GM12874 (cell line): ENCODE measurements around the gene CAMKMT.

ENCODE experiments used
- CTCF ChIP-seq: IDR thresholded peaks from 2 replicates; pipeline ENCODE4 v1.5.1; 2011; ENCODE audit warnings: low read depth, mild to moderate bottlenecking, control low read depth, low read length, moderate library complexity; ENCODE audit not compliant: insufficient read depth

Gene CAMKMT

GRCh38 chr2:44740678-44741077 lies 378.9 kb downstream of the CAMKMT start:
- no peak for TF ChIP-seq CTCF

GRCh38 chr2:44741507-44741906 lies 379.8 kb downstream of the CAMKMT start:
- no peak for TF ChIP-seq CTCF

DNA sequence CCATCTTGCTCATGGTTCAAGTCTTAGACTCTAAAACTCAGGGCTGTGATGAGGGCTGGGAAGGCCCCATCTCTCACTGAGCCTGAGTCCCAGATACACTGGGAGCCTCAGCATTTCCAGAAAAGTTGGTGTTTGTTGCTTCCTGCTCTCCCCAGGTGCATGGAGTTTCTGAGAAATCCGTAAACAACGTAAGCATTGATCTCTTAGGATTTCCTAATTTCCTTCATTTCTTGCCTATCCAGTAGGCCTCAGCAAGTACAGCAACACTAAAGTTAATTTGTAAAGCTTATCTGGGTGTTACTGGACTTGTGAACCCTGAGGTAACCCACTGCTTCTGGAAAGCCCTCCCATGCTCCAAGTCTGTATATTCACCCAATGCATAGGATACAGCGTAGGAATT lies 380.3 kb downstream of the CAMKMT start:
- no peak for TF ChIP-seq CTCF

DNA sequence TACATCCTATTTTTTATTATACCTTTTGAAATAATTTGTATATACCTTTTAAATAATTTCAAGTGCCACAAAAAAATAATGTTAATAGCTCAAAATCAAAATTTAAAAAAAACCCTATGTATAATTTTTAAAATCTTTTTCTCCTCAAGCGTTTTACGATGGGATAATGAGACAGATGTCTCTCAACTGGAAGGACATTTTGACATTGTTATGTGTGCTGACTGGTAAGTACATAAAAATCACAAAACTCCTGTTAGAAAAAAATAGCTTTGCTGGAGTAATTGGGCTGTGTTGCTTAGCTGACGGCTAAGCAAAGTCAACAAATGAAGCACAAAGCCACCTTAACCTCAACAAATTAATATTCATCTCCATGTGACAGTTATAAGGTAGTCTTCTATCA lies 381.7 kb downstream of the CAMKMT start:
- TF ChIP-seq CTCF, result no peak

DNA sequence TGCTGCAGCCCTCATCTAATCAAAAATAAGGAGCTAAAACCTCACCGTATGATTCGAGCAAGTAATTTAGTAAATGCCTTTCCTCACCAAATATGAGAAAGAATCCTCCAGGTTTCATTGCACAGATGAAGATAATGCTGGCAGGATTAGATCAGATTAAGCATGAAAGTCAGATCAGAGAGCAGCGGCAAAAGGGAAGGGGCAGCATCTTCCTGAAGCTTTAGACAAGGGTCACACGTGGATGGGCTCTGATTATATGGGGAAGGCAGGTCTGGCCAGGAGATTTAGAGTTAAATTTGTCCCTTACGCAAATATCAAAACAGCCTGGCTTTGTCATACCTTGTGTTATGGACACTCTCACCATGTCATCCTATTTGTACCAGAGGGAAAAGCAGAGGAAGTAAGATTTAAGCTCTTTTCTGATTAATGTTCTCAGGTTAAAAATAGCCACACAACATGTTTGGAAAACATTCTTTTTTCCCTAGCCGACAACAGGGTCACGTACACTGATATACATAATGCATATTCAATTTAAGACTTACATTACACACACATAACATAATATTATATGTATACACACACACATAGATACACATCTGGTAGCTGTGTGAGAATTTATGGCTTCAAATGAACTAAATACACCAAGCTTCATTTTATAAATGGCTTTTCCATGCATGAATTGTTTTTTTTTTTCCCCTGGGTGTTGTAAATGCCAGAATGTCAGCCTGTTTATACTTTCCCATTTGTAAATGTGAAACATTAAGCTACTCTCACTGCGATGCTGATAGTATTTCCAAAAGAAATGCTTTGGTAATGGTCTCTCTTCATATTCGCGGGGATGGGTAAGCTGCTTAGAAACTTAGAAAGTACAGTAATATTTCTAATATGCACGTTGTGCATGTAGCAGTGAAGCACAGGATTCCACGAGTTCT lies 383.5 kb downstream of the CAMKMT start:
- no peak for TF ChIP-seq CTCF

DNA sequence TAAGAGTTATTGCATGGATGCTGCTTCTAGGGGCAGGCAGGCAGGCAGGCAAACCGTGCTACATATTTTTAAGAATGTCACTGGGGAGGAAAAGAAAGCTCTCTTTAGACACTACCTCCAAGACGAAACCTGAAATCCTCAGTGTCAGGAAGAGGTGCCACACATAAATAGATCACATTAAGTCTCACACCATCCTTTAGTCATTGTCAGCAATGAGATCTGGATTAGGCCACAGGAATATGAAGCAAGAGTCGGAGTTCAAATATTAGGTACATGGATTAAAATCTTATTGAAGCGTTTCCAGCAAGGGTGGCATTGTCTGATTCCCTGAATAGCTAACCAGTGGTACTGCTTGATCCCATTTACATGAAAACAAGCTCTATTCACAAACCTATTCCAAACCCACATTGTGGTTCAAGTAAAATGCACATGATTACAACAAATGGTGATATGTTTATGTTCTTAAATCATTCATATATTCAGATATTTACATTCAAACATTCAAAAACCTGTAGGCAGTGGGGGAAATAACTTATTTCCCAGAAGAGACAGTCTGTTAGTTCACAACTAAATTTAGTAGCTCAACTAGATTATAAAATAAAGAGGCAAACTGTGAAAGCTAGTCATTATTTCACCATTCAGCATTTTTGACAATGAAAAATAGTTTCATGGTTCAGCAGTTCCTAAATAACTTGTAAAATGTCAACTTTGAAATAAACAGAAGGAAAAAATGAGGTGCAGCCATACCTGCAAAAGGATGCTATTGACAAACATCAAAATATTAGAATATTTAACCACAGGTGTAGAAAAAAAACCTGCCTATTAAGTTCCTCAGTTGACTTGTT lies 384.4 kb downstream of the CAMKMT start:
- no peak for TF ChIP-seq CTCF
